Measurements from ENCODE around the gene ADAM10.

DNA sequence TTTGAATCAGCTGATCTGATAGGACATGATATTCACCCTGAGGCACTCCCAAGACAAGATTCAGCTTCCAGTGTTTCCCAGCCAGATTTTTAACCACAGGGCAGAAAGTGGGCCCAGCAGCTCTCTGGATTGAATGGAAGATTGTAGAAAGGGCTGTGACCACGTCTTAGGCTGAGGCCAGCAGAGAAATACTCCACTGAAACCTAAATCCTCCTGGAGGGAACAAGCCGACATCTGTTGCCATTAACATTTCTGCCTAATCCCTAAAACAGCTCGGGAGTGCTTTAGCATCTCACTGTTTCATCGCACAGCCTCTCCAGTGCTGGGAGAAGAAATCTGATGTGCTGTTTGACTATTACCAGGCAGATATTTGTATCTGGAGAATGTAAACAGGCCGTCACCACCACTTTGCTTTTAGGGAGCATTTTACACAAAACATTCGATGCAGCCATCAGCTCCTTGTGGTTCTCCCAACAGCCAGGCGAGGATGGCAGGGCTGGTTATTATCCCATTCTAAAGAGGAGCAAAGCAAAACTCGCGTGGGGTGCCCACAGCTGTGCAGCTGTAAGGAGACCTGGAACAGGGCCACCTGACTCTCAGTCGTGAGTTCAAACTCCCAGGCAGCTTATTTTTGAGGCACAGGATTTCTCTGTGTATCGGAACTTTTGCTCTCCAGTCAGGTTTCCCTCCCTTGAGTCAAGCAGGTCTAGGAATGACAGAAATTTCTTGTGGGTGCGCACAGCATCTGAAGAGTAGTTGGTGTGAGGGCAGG, 200.3 kb downstream of the ADAM10 start:
- TF ChIP-seq, protein P1, sequence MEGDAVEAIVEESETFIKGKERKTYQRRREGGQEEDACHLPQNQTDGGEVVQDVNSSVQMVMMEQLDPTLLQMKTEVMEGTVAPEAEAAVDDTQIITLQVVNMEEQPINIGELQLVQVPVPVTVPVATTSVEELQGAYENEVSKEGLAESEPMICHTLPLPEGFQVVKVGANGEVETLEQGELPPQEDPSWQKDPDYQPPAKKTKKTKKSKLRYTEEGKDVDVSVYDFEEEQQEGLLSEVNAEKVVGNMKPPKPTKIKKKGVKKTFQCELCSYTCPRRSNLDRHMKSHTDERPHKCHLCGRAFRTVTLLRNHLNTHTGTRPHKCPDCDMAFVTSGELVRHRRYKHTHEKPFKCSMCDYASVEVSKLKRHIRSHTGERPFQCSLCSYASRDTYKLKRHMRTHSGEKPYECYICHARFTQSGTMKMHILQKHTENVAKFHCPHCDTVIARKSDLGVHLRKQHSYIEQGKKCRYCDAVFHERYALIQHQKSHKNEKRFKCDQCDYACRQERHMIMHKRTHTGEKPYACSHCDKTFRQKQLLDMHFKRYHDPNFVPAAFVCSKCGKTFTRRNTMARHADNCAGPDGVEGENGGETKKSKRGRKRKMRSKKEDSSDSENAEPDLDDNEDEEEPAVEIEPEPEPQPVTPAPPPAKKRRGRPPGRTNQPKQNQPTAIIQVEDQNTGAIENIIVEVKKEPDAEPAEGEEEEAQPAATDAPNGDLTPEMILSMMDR (IDR thresholded peaks at IDR 0.05), result no peak
- no peak for TF ChIP-seq POLR2A (IDR thresholded peaks at IDR 0.05)
